Measurements from ENCODE around the gene PRAMEF1. TPM values are rescaled to one million over a fixed set of nuclear protein-coding genes. Genes with fewer than 3 reads are reported as not detected.
"Not testable (repeated sequence)": the region's sequence is repeated elsewhere in the genome, so short reads cannot be mapped to it uniquely, and the experiment has no call there.

Gene PRAMEF1
- total and polyA plus RNA-seq, 11 donors, result not detected

- no peak for TF ChIP-seq POLR2A (IDR thresholded peaks at IDR 0.05)
- no peak for TF ChIP-seq CTCF (IDR thresholded peaks at IDR 0.05)
- Histone ChIP-seq H3K27ac (no peak overlapping the region), H3K36me3 (no peaks in the 10 kb centered on the region), H3K9me3 (peaks cover 0 to 9% (median under 1%) of the 10 kb centered on the region in 12 donors), H3K4me3 (no peak overlapping the region), H3K4me1 (no peaks in the 10 kb centered on the region), H3K27me3 (peaks cover 0 to 10% (median 0%) of the 10 kb centered on the region in 9 donors)
- no peak for DNase-seq
- 75 to 85% (median 82%) methylated on average over 6 of the region's 6 CpGs for WGBS, 4 donors
- no peak for ATAC-seq
- intact Hi-C loops (cut with DNase I), result no loop called here
Measured at GRCh38 chr1:12778907-12779306, 12.3 kb upstream of the PRAMEF1 start.

GRCh38 chr1:12781488-12781887 lies 9.7 kb upstream of the PRAMEF1 start:
- ATAC-seq; DNase-seq; H3K4me1 ChIP-seq; H3K27me3 ChIP-seq; H3K36me3 ChIP-seq; H3K4me3 ChIP-seq; H3K27ac ChIP-seq; intact Hi-C loops (cut with DNase I): not testable (repeated sequence)
- H3K9me3 ChIP-seq, result peaks cover 0 to 31% (median 15%) of the 10 kb centered on the region in 12 donors
- 78 to 83% (median 80%) methylated on average over 4 to 5 of the region's 5 CpGs; no CpG with 5 or more reads in 1 of the 4 donors for WGBS, 4 donors

GRCh38 chr1:12783783-12784182 lies 7.4 kb upstream of the PRAMEF1 start:
- ATAC-seq; H3K4me3 ChIP-seq; intact Hi-C loops (cut with DNase I); H3K36me3 ChIP-seq; H3K27ac ChIP-seq; H3K27me3 ChIP-seq; DNase-seq; H3K4me1 ChIP-seq: not testable (repeated sequence)
- 29 to 43% (median 38%) methylated on average over 4 to 6 of the region's 7 CpGs for WGBS, 4 donors
- peaks cover 0 to 31% (median 15%) of the 10 kb centered on the region in 12 donors for H3K9me3 ChIP-seq

- H3K9me3 ChIP-seq, result peaks cover 0 to 31% (median 15%) of the 10 kb centered on the region in 12 donors
- H3K4me1 ChIP-seq; H3K36me3 ChIP-seq; H3K4me3 ChIP-seq; H3K27ac ChIP-seq; ATAC-seq; intact Hi-C loops (cut with DNase I); H3K27me3 ChIP-seq; DNase-seq: not testable (repeated sequence)
- WGBS, 4 donors, result 78 to 93% (median 80%) methylated on average over 7 to 8 of the region's 8 CpGs
Measured at GRCh38 chr1:12784729-12785128, 6.5 kb upstream of the PRAMEF1 start.

- intact Hi-C loops (cut with DNase I), result no loop called here
- TF ChIP-seq CTCF (IDR thresholded peaks at IDR 0.05) (no peak), POLR2A (IDR thresholded peaks at IDR 0.05) (no peak)
- no peak for ATAC-seq
- H3K27ac ChIP-seq, result no peak overlapping the region
- no peaks in the 10 kb centered on the region for H3K36me3 ChIP-seq
- peaks cover 0 to 7% (median 0%) of the 10 kb centered on the region in 12 donors for H3K9me3 ChIP-seq
- 50 to 59% (median 52%) methylated on average over 4 of the region's 4 CpGs for WGBS, 4 donors
- no peak overlapping the region for H3K4me3 ChIP-seq
- no peaks in the 10 kb centered on the region for H3K27me3 ChIP-seq
- H3K4me1 ChIP-seq, result no peaks in the 10 kb centered on the region
- no peak for DNase-seq
Measured at GRCh38 chr1:12798911-12799310, 7.7 kb downstream of the PRAMEF1 start.

- no peaks in the 10 kb centered on the region for H3K27me3 ChIP-seq
- WGBS, 4 donors, result 59 to 64% (median 62%) methylated on average over 2 of the region's 2 CpGs
- DNase-seq (no peak), ATAC-seq (no peak)
- no peak overlapping the region for H3K4me3 ChIP-seq
- no peak overlapping the region for H3K27ac ChIP-seq
- TF ChIP-seq POLR2A (IDR thresholded peaks at IDR 0.05) (no peak), CTCF (IDR thresholded peaks at IDR 0.05) (no peak)
- no peaks in the 10 kb centered on the region for H3K36me3 ChIP-seq
- intact Hi-C loops (cut with DNase I), result no loop called here
- H3K4me1 ChIP-seq, result no peaks in the 10 kb centered on the region
- H3K9me3 ChIP-seq, result peaks cover 0 to 7% (median 0%) of the 10 kb centered on the region in 12 donors
Measured at GRCh38 chr1:12799730-12800129, 8.5 kb downstream of the PRAMEF1 start.

Data from heart left ventricle (tissue), 16 donors.